Panc1 (cell line): ENCODE data around the gene CHCHD10.

ENCODE experiments used
- POLR2AphosphoS5 ChIP-seq: IDR thresholded peaks from 2 replicates; pipeline ENCODE4 v1.6.1; 2012; ENCODE audit warnings: mild to moderate bottlenecking, low read depth, low read length, moderate library complexity
- SIN3A ChIP-seq: IDR thresholded peaks from 2 replicates; pipeline ENCODE4 v1.6.1; 2012; ENCODE audit warnings: low read depth, mild to moderate bottlenecking, low read length, moderate library complexity, borderline replicate concordance; ENCODE audit not compliant: insufficient read depth
- TCF7L2 ChIP-seq: IDR thresholded peaks from 2 replicates; pipeline ENCODE4 v1.6.1; 2011; ENCODE audit warnings: mild to moderate bottlenecking, low read depth, low read length, inconsistent platforms
- TF ChIP-seq, protein P1 (sequence below): fragments of 450-650 bp; IDR thresholded peaks from 2 replicates; pipeline ENCODE4 v1.5.1; 2017; ENCODE audit warnings: mild to moderate bottlenecking
- TF ChIP-seq, protein P2 (sequence below), 2 experiments: IDR thresholded peaks; 2 replicates each; pipeline ENCODE4 v1.6.1; 2011 to 2012; ENCODE audit warnings: low read depth in 2 of 2, control low read depth in 1 of 2, low read length in 1 of 2, mild to moderate bottlenecking in 1 of 2, moderate library complexity in 1 of 2; ENCODE audit not compliant: insufficient read depth in 1 of 2

GRCh38 chr22:23742505-23743264 lies 25.1 kb downstream of the CHCHD10 start:
- TF ChIP-seq, protein P1, sequence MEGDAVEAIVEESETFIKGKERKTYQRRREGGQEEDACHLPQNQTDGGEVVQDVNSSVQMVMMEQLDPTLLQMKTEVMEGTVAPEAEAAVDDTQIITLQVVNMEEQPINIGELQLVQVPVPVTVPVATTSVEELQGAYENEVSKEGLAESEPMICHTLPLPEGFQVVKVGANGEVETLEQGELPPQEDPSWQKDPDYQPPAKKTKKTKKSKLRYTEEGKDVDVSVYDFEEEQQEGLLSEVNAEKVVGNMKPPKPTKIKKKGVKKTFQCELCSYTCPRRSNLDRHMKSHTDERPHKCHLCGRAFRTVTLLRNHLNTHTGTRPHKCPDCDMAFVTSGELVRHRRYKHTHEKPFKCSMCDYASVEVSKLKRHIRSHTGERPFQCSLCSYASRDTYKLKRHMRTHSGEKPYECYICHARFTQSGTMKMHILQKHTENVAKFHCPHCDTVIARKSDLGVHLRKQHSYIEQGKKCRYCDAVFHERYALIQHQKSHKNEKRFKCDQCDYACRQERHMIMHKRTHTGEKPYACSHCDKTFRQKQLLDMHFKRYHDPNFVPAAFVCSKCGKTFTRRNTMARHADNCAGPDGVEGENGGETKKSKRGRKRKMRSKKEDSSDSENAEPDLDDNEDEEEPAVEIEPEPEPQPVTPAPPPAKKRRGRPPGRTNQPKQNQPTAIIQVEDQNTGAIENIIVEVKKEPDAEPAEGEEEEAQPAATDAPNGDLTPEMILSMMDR, result no peak
- TF ChIP-seq, protein P2, sequence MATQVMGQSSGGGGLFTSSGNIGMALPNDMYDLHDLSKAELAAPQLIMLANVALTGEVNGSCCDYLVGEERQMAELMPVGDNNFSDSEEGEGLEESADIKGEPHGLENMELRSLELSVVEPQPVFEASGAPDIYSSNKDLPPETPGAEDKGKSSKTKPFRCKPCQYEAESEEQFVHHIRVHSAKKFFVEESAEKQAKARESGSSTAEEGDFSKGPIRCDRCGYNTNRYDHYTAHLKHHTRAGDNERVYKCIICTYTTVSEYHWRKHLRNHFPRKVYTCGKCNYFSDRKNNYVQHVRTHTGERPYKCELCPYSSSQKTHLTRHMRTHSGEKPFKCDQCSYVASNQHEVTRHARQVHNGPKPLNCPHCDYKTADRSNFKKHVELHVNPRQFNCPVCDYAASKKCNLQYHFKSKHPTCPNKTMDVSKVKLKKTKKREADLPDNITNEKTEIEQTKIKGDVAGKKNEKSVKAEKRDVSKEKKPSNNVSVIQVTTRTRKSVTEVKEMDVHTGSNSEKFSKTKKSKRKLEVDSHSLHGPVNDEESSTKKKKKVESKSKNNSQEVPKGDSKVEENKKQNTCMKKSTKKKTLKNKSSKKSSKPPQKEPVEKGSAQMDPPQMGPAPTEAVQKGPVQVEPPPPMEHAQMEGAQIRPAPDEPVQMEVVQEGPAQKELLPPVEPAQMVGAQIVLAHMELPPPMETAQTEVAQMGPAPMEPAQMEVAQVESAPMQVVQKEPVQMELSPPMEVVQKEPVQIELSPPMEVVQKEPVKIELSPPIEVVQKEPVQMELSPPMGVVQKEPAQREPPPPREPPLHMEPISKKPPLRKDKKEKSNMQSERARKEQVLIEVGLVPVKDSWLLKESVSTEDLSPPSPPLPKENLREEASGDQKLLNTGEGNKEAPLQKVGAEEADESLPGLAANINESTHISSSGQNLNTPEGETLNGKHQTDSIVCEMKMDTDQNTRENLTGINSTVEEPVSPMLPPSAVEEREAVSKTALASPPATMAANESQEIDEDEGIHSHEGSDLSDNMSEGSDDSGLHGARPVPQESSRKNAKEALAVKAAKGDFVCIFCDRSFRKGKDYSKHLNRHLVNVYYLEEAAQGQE (IDR thresholded peaks at IDR 0.05; ENCODE audit: insufficient read depth in 1 of 2, low read depth in 2 of 2, low read length in 1 of 2), result no peak
- no peak for TF ChIP-seq POLR2AphosphoS5
- TF ChIP-seq SIN3A, result no peak
- TF ChIP-seq TCF7L2, result no peak
